Parathyroid adenoma (tissue), 2 donors: ENCODE results near the gene OR5F1.

ENCODE experiments used
- H2AFZ ChIP-seq: fragments of 300-600 bp; sonication (generic); one replicate; pipeline ENCODE4 v1.7.0; 2017; ENCODE audit warnings: antibody characterized with exemption, mild to moderate bottlenecking
- H3K27ac ChIP-seq: fragments of 300-600 bp; sonication (generic); one replicate; pipeline ENCODE4 v1.7.0; 2017
- H3K27me3 ChIP-seq: fragments of 300-600 bp; sonication (generic); one replicate; pipeline ENCODE4 v1.7.0; 2017; ENCODE audit warnings: low read length; ENCODE audit not compliant: control insufficient read depth, insufficient read depth
- H3K36me3 ChIP-seq: fragments of 300-600 bp; sonication (generic); one replicate; pipeline ENCODE4 v1.7.0; 2017; ENCODE audit warnings: low read length; ENCODE audit not compliant: control insufficient read depth, insufficient read depth
- H3K4me1 ChIP-seq: fragments of 300-600 bp; sonication (generic); one replicate; pipeline ENCODE4 v1.7.0; 2017; ENCODE audit warnings: control low read depth
- H3K4me2 ChIP-seq: fragments of 300-600 bp; sonication (generic); one replicate; pipeline ENCODE4 v1.7.0; 2017; ENCODE audit warnings: low read length
- H3K4me3 ChIP-seq: fragments of 300-600 bp; sonication (generic); one replicate; pipeline ENCODE4 v1.7.0; 2017; ENCODE audit warnings: low read depth, low read length
- H3K79me2 ChIP-seq: fragments of 300-600 bp; sonication (generic); one replicate; pipeline ENCODE4 v1.7.0; 2017; ENCODE audit warnings: control low read depth
- H3K9ac ChIP-seq: fragments of 300-600 bp; sonication (generic); one replicate; pipeline ENCODE4 v1.7.0; 2017; ENCODE audit warnings: mild to moderate bottlenecking
- H3K9me3 ChIP-seq: fragments of 300-600 bp; sonication (generic); one replicate; pipeline ENCODE4 v1.7.0; 2017; ENCODE audit warnings: low read length; ENCODE audit not compliant: control insufficient read depth
- CTCF ChIP-seq: fragments of 300-600 bp; sonication (generic); IDR thresholded peaks from one replicate; pipeline ENCODE4 v1.7.0; 2017; ENCODE audit warnings: antibody characterized with exemption, mild to moderate bottlenecking
- donor health status: primary hyperparathyroidism.

The OR5F1 gene

GRCh38 chr11:55994525-55994924 is at the start of gene OR5F1:
OR5F1 (minus strand) TSS chr11:55994625; CDS start chr11:55994625, 0 bp downstream.
- H3K27me3 ChIP-seq: no peaks in the 10 kb centered on the region
- no peaks in the 10 kb centered on the region for H3K36me3 ChIP-seq
- H3K4me3 ChIP-seq: no peak within 1 kb of the TSS
- no peaks in the 10 kb centered on the region for H3K4me1 ChIP-seq
- no peak within 1 kb of the TSS for H3K4me2 ChIP-seq
- no peaks in the 10 kb centered on the region for H3K79me2 ChIP-seq
- no peaks in the 10 kb centered on the region for H3K9me3 ChIP-seq
- no peak within 1 kb of the TSS for H3K27ac ChIP-seq
- no peak for TF ChIP-seq CTCF
- no peak within 1 kb of the TSS for H2AFZ ChIP-seq
- no peak within 1 kb of the TSS for H3K9ac ChIP-seq

- H3K36me3 ChIP-seq: no peaks in the 10 kb centered on the region
These were observed 32.9 kb upstream of the OR5F1 start, which contains the start of gene OR5AS1 for GRCh38 chr11:56027354-56027753. OR5AS1 (plus strand) TSS chr11:56027654; CDS start chr11:56030419, 2,765 bp downstream.

GRCh38 chr11:56013805-56014204 is 19.4 kb upstream of the OR5F1 start:
- no peaks in the 10 kb centered on the region for H3K4me1 ChIP-seq
- no peaks in the 10 kb centered on the region for H3K79me2 ChIP-seq
- no peak overlapping the region for H3K9ac ChIP-seq
- TF ChIP-seq CTCF: no peak
- no peak overlapping the region for H3K27ac ChIP-seq
- H3K27me3 ChIP-seq: no peaks in the 10 kb centered on the region
- no peak overlapping the region for H2AFZ ChIP-seq
- H3K9me3 ChIP-seq: no peaks in the 10 kb centered on the region
- no peaks in the 10 kb centered on the region for H3K36me3 ChIP-seq
- H3K4me3 ChIP-seq: no peak overlapping the region
- H3K4me2 ChIP-seq: no peak overlapping the region

More at GRCh38 chr11:56027354-56027753, 32.9 kb upstream of the OR5F1 start, which contains the start of gene OR5AS1:
- Histone ChIP-seq H3K4me1 (no peaks in the 10 kb centered on the region), H3K4me2 (no peak within 1 kb of the TSS), H3K9me3 (no peaks in the 10 kb centered on the region), H2AFZ (no peak within 1 kb of the TSS), H3K79me2 (no peaks in the 10 kb centered on the region), H3K27ac (no peak within 1 kb of the TSS), H3K4me3 (no peak within 1 kb of the TSS), H3K9ac (no peak within 1 kb of the TSS), H3K27me3 (no peaks in the 10 kb centered on the region)
- TF ChIP-seq CTCF: no peak

- no peak overlapping the region for H3K9ac ChIP-seq
- H3K79me2 ChIP-seq: no peaks in the 10 kb centered on the region
- H3K4me3 ChIP-seq: no peak overlapping the region
- no peak for TF ChIP-seq CTCF
- H3K27ac ChIP-seq: no peak overlapping the region
- H3K27me3 ChIP-seq: no peaks in the 10 kb centered on the region
- H2AFZ ChIP-seq: no peak overlapping the region
- no peaks in the 10 kb centered on the region for H3K36me3 ChIP-seq
- H3K9me3 ChIP-seq: no peaks in the 10 kb centered on the region
- H3K4me2 ChIP-seq: no peak overlapping the region
- no peaks in the 10 kb centered on the region for H3K4me1 ChIP-seq
These were observed 16.3 kb upstream of the OR5F1 start for GRCh38 chr11:56010716-56011115.

GRCh38 chr11:55970935-55971334 is 23.5 kb downstream of the OR5F1 start:
- TF ChIP-seq CTCF: no peak
- Histone ChIP-seq H3K27me3 (no peaks in the 10 kb centered on the region), H3K36me3 (no peaks in the 10 kb centered on the region), H3K4me2 (no peak overlapping the region), H3K9me3 (no peaks in the 10 kb centered on the region), H2AFZ (no peak overlapping the region), H3K27ac (no peak overlapping the region), H3K4me1 (no peaks in the 10 kb centered on the region), H3K79me2 (no peaks in the 10 kb centered on the region), H3K9ac (no peak overlapping the region), H3K4me3 (no peak overlapping the region)
